Nephron progenitor cell (in vitro differentiated cells): ENCODE results near the gene TTYH3.

Source experiments
- DNase-seq: peaks from one replicate; pipeline ENCODE4 v3.0.0; 2021
- H3K27ac Mint-ChIP-seq: 2 replicates; pipeline ENCODE4 v1.8.0; 2021; ENCODE audit warnings: mild to moderate bottlenecking, moderate library complexity, mixed read lengths
- H3K27me3 Mint-ChIP-seq: 2 replicates; pipeline ENCODE4 v1.8.0; 2021; ENCODE audit warnings: mild to moderate bottlenecking, low read depth, mixed read lengths; ENCODE audit not compliant: poor library complexity
- H3K36me3 Mint-ChIP-seq: 2 replicates; pipeline ENCODE4 v1.8.0; 2021; ENCODE audit warnings: low read depth, mixed read lengths
- H3K4me1 Mint-ChIP-seq: 2 replicates; pipeline ENCODE4 v1.8.0; 2021; ENCODE audit warnings: mixed read lengths
- H3K4me3 Mint-ChIP-seq: 2 replicates; pipeline ENCODE4 v1.8.0; 2021; ENCODE audit warnings: mild to moderate bottlenecking, moderate library complexity, mixed read lengths
- H3K9me3 Mint-ChIP-seq: 2 replicates; pipeline ENCODE4 v1.8.0; 2021; ENCODE audit warnings: mild to moderate bottlenecking, moderate library complexity, mixed read lengths
- CTCF ChIP-seq: fragments of 200-600 bp; sonication (generic); IDR thresholded peaks from 2 replicates; pipeline ENCODE4 v1.5.0; 2021; ENCODE audit warnings: antibody characterized with exemption

The TTYH3 gene

DNA sequence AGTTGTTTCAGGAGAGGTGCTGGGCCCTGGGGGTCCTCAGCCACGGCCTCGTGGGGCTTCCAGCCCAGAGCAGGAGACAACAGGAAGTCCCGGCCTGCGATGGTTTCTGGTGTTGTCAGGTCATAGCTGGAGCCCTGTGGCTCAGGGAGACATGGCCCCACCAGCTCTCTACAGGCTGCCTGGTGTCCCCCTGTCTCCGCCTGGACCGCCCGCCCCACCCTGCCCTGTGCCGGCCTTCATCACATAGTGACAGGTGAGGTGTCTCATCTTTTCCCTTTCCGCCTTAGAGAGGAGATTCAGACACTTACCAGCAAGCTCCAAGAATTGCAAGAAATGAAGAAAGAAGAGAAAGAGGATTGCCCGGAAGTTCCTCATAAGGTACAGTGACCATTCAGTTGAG lies 37.2 kb upstream of the TTYH3 start:
- Mint-ChIP-seq H3K27ac (no peak overlapping the region), H3K36me3 (peaks cover 37% of the 10 kb centered on the region), H3K27me3 (peaks cover 2% of the 10 kb centered on the region), H3K4me3 (no peak overlapping the region), H3K9me3 (no peaks in the 10 kb centered on the region), H3K4me1 (peaks cover 18% of the 10 kb centered on the region)
- no peak for DNase-seq
- TF ChIP-seq CTCF: no peak

- H3K4me3 Mint-ChIP-seq: no peak overlapping the region
- DNase-seq: no peak
- peaks cover 2% of the 10 kb centered on the region for H3K27me3 Mint-ChIP-seq
- peaks cover 20% of the 10 kb centered on the region for H3K4me1 Mint-ChIP-seq
- no peak overlapping the region for H3K27ac Mint-ChIP-seq
- TF ChIP-seq CTCF: no peak
- peaks cover 37% of the 10 kb centered on the region for H3K36me3 Mint-ChIP-seq
- H3K9me3 Mint-ChIP-seq: no peaks in the 10 kb centered on the region
These were observed 36.4 kb upstream of the TTYH3 start for GRCh38 chr7:2595258-2595860.

DNA sequence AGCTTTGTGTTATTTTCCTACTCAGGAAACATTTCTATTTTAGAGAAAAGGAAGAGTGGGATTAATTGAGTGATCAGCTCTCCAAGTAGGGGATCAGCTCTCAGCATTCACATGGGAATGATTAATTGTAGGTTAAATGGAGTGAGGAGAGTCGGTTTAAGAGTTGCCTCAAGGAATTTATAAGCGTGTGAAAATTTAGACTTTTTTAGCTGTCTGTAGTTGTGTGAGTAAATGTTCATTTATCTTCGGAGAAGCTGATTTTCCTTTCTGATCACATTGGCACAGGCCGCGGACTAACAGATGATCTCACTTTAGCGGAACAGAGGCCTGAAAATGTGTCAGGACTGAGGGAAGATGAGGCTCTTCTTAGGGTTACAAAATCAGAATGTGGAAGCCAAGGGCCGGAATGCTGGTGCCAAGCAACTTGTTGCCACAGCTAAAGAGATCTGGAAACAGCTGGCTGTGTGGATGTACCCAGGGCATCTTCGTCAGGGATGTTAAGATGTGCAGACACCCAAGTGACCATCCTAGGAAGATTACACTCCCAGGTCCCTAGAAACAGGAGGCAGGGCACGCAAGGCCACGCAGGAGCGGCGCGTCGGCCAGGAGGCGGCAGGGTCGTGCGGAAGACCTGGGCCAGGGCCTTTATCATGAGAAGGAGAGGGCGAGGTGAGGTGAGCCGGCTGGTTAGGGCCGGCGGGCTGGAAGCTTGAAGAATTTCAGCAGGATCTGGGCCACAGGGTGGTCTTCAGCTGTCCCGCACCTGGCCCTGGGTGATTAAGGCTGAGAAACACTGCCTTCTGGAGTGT lies 35.1 kb upstream of the TTYH3 start:
- no peak for DNase-seq
- H3K4me1 Mint-ChIP-seq: peaks cover 29% of the 10 kb centered on the region
- TF ChIP-seq CTCF: no peak
- H3K27ac Mint-ChIP-seq: peak overlapping the region; percentile 26
- peaks cover 2% of the 10 kb centered on the region for H3K27me3 Mint-ChIP-seq
- H3K9me3 Mint-ChIP-seq: no peaks in the 10 kb centered on the region
- H3K4me3 Mint-ChIP-seq: no peak overlapping the region
- H3K36me3 Mint-ChIP-seq: peaks cover 38% of the 10 kb centered on the region

- DNase-seq: no peak
- Mint-ChIP-seq H3K27ac (no peak overlapping the region), H3K27me3 (peaks cover 2% of the 10 kb centered on the region), H3K9me3 (no peaks in the 10 kb centered on the region), H3K36me3 (peaks cover 39% of the 10 kb centered on the region), H3K4me3 (no peak overlapping the region), H3K4me1 (peaks cover 35% of the 10 kb centered on the region)
- TF ChIP-seq CTCF: no peak
These were observed 34.5 kb upstream of the TTYH3 start for GRCh38 chr7:2597273-2597640.

GRCh38 chr7:2598154-2598823 lies 33.5 kb upstream of the TTYH3 start:
- H3K27ac Mint-ChIP-seq: no peak overlapping the region
- H3K27me3 Mint-ChIP-seq: peaks cover 2% of the 10 kb centered on the region
- peaks cover 43% of the 10 kb centered on the region for H3K4me1 Mint-ChIP-seq
- H3K9me3 Mint-ChIP-seq: no peaks in the 10 kb centered on the region
- H3K4me3 Mint-ChIP-seq: no peak overlapping the region
- H3K36me3 Mint-ChIP-seq: peaks cover 33% of the 10 kb centered on the region
- DNase-seq: no peak
- TF ChIP-seq CTCF: no peak
